ENCODE data around the gene ELF5.

GRCh38 chr11:34483106-34483874 is 30.3 kb downstream of the ELF5 start:
- TF ChIP-seq POLR2A (IDR thresholded peaks at IDR 0.05) = no peak
- TF ChIP-seq CTCF (IDR thresholded peaks at IDR 0.05) = no peak

Data from right lobe of liver (tissue), 4 donors.